ENCODE measurements around the gene KRT16. TPM values are rescaled to one million over a fixed set of nuclear protein-coding genes. Genes with fewer than 3 reads are reported as not detected.

Gene KRT16
- total RNA-seq, 1 experiment from 2014 or later: 0.61 TPM

DNA sequence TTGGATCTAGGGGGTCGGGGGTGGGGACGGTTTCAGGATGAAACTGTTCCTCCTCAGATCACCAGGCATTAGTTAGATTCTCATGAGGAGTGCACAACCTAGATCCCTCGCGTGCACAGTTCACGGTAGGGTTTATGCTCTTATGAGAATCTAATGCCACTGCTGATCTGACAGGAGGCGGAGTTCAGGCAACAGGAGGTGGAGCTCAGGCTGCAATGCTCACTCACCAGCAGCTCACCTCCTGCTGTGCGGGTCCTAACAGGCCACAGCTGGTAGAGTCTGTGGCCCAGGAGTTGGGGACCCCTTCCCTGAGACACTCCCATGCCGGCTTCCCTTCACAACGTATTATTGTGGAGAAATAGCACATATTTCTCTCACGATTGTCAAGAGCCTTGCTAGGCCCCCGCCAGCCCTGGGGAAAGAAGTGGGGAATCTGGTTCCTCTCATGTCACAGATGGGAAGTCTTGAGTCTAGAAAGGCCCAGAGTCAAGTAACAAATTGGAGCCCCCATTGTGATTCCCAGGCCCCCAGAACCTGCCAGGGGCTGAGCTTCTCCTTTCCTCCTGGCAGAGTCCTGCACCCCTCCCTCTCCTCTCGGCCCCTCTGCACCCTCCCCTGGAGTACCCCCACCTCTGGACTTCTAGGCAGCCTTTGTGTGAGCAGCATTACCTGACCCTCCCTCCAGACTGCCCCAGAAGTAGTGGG lies 19.8 kb downstream of the KRT16 start:
- H3K79me2 ChIP-seq (ENCODE audit: insufficient read depth, low read length): no peaks in the 10 kb centered on the region
- DNase-seq (ENCODE audit: low read depth, low spot score): no peak
- no peak overlapping the region for H3K9ac ChIP-seq (ENCODE audit: low read length)
- no peaks in the 10 kb centered on the region for H3K36me3 ChIP-seq (ENCODE audit: control insufficient read depth in 1 of 2, insufficient read depth in 2 of 2, low read length in 2 of 2)
- ChIA-PET RAD21 (ENCODE audit: low non-redundant PET in 1 of 2, low total read pairs in 2 of 2, uncharacterized antibody in 2 of 2, unreplicated experiment in 2 of 2) (no interaction called here), CTCF (interaction anchor here (0.6 to 0.7 kb wide), 2 partner anchors 10 to 56 kb away, joined by 4 read pairs; no protein-coding TSS in a partner anchor), POLR2A (no interaction called here)
- TF ChIP-seq SRF (IDR thresholded peaks at IDR 0.05; ENCODE audit: low read depth): no peak
- TF ChIP-seq, protein P1, sequence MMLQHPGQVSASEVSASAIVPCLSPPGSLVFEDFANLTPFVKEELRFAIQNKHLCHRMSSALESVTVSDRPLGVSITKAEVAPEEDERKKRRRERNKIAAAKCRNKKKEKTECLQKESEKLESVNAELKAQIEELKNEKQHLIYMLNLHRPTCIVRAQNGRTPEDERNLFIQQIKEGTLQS (IDR thresholded peaks at IDR 0.05): no peak
- no peak for TF ChIP-seq RAD21 (IDR thresholded peaks at IDR 0.05; ENCODE audit: low read depth)
- TF ChIP-seq POLR2AphosphoS5 (IDR thresholded peaks at IDR 0.05; ENCODE audit: low read depth, low read length): no peak
- TF ChIP-seq EZH2 (IDR thresholded peaks at IDR 0.05): no peak
- TF ChIP-seq ZFX (IDR thresholded peaks at IDR 0.05): no peak
- TF ChIP-seq ZNF274 (IDR thresholded peaks at IDR 0.05; ENCODE audit: low read depth, low read length): no peak
- no peak for TF ChIP-seq ELF1 (IDR thresholded peaks at IDR 0.05; ENCODE audit: borderline replicate concordance, low read depth)
- TF ChIP-seq, protein P2, sequence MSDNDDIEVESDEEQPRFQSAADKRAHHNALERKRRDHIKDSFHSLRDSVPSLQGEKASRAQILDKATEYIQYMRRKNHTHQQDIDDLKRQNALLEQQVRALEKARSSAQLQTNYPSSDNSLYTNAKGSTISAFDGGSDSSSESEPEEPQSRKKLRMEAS (IDR thresholded peaks at IDR 0.05): no peak
- TF ChIP-seq YY1 (IDR thresholded peaks at IDR 0.05; ENCODE audit: extremely low read depth, insufficient replicate concordance, low read depth, low read length): no peak
- TF ChIP-seq FOSL1 (IDR thresholded peaks at IDR 0.05; ENCODE audit: low read depth): no peak
- TF ChIP-seq, protein P3, sequence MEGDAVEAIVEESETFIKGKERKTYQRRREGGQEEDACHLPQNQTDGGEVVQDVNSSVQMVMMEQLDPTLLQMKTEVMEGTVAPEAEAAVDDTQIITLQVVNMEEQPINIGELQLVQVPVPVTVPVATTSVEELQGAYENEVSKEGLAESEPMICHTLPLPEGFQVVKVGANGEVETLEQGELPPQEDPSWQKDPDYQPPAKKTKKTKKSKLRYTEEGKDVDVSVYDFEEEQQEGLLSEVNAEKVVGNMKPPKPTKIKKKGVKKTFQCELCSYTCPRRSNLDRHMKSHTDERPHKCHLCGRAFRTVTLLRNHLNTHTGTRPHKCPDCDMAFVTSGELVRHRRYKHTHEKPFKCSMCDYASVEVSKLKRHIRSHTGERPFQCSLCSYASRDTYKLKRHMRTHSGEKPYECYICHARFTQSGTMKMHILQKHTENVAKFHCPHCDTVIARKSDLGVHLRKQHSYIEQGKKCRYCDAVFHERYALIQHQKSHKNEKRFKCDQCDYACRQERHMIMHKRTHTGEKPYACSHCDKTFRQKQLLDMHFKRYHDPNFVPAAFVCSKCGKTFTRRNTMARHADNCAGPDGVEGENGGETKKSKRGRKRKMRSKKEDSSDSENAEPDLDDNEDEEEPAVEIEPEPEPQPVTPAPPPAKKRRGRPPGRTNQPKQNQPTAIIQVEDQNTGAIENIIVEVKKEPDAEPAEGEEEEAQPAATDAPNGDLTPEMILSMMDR (IDR thresholded peaks at IDR 0.05 in 2 of 3, conservative IDR thresholded peaks at IDR 0.05 in 1 of 3; ENCODE audit: borderline replicate concordance in 1 of 3, insufficient read depth in 1 of 3, low read depth in 2 of 3, low read length in 2 of 3): no peak
- TF ChIP-seq CBX3 (IDR thresholded peaks at IDR 0.05; ENCODE audit: low read depth): no peak
- no peak for TF ChIP-seq EZH2phosphoT487 (IDR thresholded peaks at IDR 0.05; ENCODE audit: borderline replicate concordance)
- no peak for TF ChIP-seq SIN3A (IDR thresholded peaks at IDR 0.05; ENCODE audit: low read depth)
- TF ChIP-seq SP1 (IDR thresholded peaks at IDR 0.05; ENCODE audit: low read depth): no peak
- no peak for TF ChIP-seq POLR2A (IDR thresholded peaks at IDR 0.05; ENCODE audit: borderline replicate concordance, extremely low read depth, insufficient read depth, insufficient read length)
- no peak for TF ChIP-seq TCF7L2 (IDR thresholded peaks at IDR 0.05; ENCODE audit: borderline replicate concordance, extremely low read depth, insufficient read depth, insufficient read length)
- TF ChIP-seq JUND (IDR thresholded peaks at IDR 0.05): no peak
- H4K20me1 ChIP-seq (ENCODE audit: insufficient read depth): no peaks in the 10 kb centered on the region
- no peaks in the 10 kb centered on the region for H3K9me2 ChIP-seq (ENCODE audit: insufficient read depth)
- no TSS peak for BruUV-seq (replicated peaks)
- H3K4me1 ChIP-seq (ENCODE audit: control insufficient read depth in 1 of 2, insufficient read depth in 2 of 2, low read length in 2 of 2): peaks cover 0 to 8% of the 10 kb centered on the region in 2 experiments; a peak in 1 of 4 replicates
- no peak overlapping the region for H3K4me2 ChIP-seq (ENCODE audit: low read length)
- no peak overlapping the region for H2AFZ ChIP-seq (ENCODE audit: low read depth, low read length, poor library complexity, severe bottlenecking)
- H3K9me3 ChIP-seq (ENCODE audit: control insufficient read depth in 1 of 2, insufficient read depth in 1 of 2, low read depth in 1 of 2, low read length in 2 of 2): no peaks in the 10 kb centered on the region
- no peak for ATAC-seq
- intact Hi-C loops (cut with micrococcal nuclease): loop anchor here (5.0 kb wide), 1 partner anchor 55 kb away; no protein-coding TSS in a partner anchor
- H3K27me3 ChIP-seq (ENCODE audit: insufficient read depth, low read length): no peaks in the 10 kb centered on the region
- H3K4me3 ChIP-seq (replicated peaks in 1 of 2; ENCODE audit: low read depth in 1 of 2, low read length in 2 of 2): no peak overlapping the region
- H3K27ac ChIP-seq (ENCODE audit: low read depth, low read length): no peak overlapping the region
